Glomerular endothelial cell (primary cell): ENCODE measurements around the gene ENHO. TPM values are rescaled to one million over a fixed set of nuclear protein-coding genes. Genes with fewer than 3 reads are reported as not detected.

ENCODE experiments used
- DNase-seq: peaks from one replicate; pipeline ENCODE4 v3.0.0-alpha.2; 2011; ENCODE audit warnings: low read depth, low spot score; ENCODE audit errors: extremely low read depth
- total RNA-seq: library from RNA; depleted of rRNA; stranded (reverse); fragments of >200 nt; gene quantifications from 2 replicates; pipeline ENCODE4 v1.2.3, GENCODE V29; 2015

Gene ENHO
- total RNA-seq, 1 donor from 2014 or later = not detected

GRCh38 chr9:34555936-34556525 lies 33.2 kb upstream of the ENHO start:
- DNase-seq = no peak

- DNase-seq = no peak
Observed at GRCh38 chr9:34555500-34555899, 32.7 kb upstream of the ENHO start.

- no peak for DNase-seq
Observed at GRCh38 chr9:34555002-34555348, 32.2 kb upstream of the ENHO start.

- DNase-seq = no peak
Observed at GRCh38 chr9:34554211-34555001, 31.6 kb upstream of the ENHO start.

GRCh38 chr9:34553511-34554021 lies 30.8 kb upstream of the ENHO start:
- DNase-seq = no peak

- DNase-seq = no peak
Observed at GRCh38 chr9:34552986-34553385, 30.2 kb upstream of the ENHO start.

GRCh38 chr9:34552606-34552981 lies 29.8 kb upstream of the ENHO start:
- DNase-seq = no peak

- no peak for DNase-seq
Observed at GRCh38 chr9:34551751-34552605, 29.2 kb upstream of the ENHO start.

- no peak for DNase-seq
Observed at GRCh38 chr9:34550681-34551270, 28.0 kb upstream of the ENHO start.

- no peak for DNase-seq
Observed at GRCh38 chr9:34550016-34550680, 27.4 kb upstream of the ENHO start.

GRCh38 chr9:34549407-34549732 lies 26.6 kb upstream of the ENHO start:
- no peak for DNase-seq

- no peak for DNase-seq
Observed at GRCh38 chr9:34547960-34548611, 25.3 kb upstream of the ENHO start.

- DNase-seq = peak; percentile 63
Observed at GRCh38 chr9:34546834-34547827, 24.3 kb upstream of the ENHO start.

- no peak for DNase-seq
Observed at GRCh38 chr9:34546102-34546833, 23.5 kb upstream of the ENHO start.

- DNase-seq = no peak
Observed at GRCh38 chr9:34545497-34545896, 22.7 kb upstream of the ENHO start.

GRCh38 chr9:34544035-34544434 lies 21.2 kb upstream of the ENHO start:
- DNase-seq = no peak

- no peak for DNase-seq
Observed at GRCh38 chr9:34541540-34541939, 18.8 kb upstream of the ENHO start.

GRCh38 chr9:34540827-34541226 lies 18.0 kb upstream of the ENHO start:
- no peak for DNase-seq
